Globus pallidus (tissue), 1 donor: Measurements from ENCODE around the gene THG1L.
A peak's percentile ranks its signal among the peaks of the same experiment; 100 is the strongest.

Source experiments
- DNase-seq: peaks from one replicate; pipeline ENCODE4 v3.0.0-alpha.2; 2015; ENCODE audit warnings: low spot score

Gene THG1L

DNA sequence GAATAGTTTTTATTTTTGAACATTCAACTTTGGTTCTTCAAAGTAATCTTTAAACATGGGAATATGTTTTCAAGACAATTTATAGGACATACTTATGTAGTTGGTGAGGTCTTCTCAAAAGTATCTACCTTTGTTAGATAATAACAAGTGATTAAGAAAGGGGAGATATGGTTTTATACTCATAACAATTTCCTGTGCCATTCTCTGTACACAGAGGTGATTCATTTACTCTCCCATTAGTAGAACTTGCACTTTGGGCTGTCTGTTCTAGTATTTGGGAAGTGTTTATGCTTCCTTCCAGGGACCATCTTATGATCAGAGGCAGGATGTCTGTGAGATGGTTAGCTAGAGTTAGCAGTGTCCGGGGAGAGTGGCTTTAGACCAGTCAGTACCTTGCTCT is 27.5 kb downstream of the THG1L start:
- DNase-seq: no peak

DNA sequence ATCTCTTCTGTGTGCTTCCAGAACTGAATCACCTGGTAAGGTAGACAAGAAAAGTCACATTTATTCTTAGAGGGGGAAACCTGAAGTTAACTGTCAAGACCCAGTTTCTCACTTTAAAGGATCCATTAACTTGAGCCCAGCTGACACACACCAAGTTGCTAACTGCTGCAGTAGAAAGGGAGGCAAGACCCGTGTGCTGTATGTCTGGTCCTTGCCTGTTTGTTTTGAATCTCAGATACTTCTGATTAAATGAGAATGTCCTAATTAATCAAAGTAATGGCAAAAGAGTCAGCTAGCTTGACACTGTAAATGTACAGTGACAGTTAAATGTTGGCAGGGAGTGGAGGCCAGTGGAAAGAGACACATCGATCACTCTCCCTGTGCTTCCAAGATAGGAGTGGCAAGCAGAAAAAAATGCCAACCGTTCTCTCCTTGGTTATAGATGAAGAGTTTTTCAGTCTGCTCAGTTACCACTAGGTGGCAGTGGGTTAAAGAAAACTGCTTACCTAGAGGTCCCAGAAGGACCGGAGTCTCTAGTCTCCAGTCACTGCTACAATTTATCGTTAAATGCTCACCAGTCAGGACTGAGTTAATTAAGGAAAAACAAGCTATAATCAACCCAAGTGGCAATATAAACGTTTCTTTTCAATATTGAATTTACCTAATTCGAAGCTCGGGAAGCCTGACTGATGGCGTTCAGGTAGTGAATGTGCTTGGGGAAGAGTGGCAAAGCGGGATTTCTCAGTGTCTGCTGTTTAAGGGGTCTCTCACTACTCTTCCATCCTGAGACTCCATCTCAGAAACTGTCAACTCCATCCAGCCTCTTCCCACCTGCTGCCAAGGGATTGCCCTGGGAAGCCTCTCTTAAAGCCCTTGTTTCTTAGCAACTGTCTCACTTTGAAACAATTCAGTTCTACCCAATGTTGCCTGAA is 30.7 kb downstream of the THG1L start:
- peak; percentile 42 for DNase-seq

DNA sequence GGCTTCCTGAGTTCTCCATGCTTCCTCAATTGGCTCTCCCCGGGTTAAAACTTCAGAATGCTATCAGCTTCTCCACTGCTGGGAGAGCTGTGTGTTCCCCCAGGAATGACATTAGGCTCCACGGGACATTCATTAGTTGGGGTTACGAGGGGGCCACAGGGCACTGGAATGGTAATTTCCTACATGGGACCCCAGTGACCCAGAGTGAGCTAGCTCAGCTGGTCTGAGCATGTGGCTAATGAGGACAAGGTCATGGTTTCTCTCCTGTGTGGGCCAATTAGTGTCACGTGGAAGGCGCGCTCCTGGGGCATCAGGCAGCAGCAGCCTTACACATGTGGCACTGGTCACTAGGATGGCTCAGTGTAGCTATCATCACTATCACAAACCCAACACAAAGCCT is 33.3 kb downstream of the THG1L start:
- no peak for DNase-seq

DNA sequence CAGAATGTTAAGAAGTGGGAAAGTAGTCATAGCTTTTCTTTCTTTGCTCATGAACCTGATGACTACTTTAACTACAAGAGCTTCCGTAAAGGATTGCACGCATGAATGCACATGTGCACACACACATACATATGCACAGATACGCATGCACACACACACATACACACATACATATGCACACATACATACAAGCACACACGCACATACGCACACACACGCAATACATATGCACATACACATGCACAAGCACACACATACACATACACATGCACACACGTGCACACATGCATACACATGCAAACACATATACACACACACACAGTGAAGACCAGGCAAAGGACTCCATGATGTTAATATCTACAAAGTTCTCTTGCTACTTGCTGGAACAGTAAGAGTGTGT is 35.2 kb downstream of the THG1L start:
- no peak for DNase-seq

DNA sequence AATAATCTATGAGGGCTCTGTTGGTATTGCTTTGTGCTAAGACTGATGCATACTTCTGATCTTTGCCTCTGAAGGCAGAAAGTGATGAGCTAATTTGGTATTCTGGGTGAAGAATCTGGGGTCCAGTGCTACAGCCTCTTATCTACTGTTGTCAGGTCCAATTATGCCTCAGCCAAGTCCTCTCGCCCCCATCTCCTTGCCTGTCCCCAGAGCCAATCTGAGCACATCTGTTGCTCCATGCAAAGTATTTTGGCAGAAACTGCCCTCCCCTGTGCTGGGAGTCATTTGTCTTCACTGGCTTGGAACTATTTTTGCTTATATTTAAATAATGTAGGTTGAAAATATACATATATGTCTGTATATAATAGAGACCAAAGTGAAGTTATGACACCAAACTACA is 35.7 kb downstream of the THG1L start:
- no peak for DNase-seq

GRCh38 chr5:157767689-157768088 is 36.5 kb downstream of the THG1L start:
- no peak for DNase-seq

- no peak for DNase-seq
Observed at GRCh38 chr5:157770665-157771064, 39.4 kb downstream of the THG1L start.

GRCh38 chr5:157772127-157772526 is 40.9 kb downstream of the THG1L start:
- no peak for DNase-seq

DNA sequence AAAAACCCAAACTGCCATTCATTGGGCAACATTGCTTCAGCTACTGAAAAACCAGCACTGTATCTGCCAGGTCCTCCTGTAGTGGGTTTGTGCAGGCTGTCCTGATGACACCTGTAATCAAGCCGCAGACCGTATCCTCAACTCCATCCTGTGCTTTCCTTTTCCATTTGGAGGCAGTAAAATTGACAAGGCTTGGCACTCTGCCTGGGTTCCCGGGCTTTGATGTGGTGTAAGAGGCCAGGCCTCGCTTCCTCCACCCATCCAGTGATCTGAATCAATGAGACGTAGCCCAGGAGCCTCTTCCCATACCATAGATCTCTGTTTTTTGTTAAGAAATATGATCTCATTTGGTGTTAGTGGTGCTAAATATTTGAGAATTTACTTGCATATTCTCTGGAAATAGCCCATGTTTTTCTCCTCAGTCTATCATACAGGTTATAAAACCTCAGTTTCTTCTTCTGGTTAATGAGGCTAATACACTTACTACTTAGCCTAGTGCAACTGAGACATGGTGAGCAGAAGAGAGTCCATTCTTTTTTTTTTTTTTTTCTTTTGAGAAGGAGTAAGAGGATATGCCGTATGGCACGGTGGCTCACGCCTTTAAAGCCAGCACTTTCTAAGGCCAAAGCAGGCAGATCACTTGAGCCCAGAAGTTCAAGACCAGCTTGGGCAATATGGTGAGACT is 47.0 kb downstream of the THG1L start:
- DNase-seq: no peak

DNA sequence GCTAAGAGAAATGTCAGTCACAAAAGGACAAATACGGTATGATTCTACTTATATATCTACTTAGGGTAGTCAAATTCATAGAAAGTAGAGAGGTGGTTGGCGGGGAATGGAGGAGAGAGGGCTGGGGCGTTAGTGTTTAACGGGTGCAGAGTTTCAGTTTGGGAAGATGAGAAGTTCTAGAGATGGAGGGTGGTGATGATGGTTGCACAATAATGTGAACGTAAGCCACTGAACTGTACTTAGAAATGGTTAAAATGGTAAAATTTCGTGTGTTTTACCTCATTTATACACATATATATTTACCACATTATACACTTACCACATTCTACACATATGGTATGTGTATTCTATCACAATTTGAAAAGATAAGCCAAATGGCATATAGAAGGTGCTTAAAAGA is 48.0 kb downstream of the THG1L start:
- no peak for DNase-seq

DNA sequence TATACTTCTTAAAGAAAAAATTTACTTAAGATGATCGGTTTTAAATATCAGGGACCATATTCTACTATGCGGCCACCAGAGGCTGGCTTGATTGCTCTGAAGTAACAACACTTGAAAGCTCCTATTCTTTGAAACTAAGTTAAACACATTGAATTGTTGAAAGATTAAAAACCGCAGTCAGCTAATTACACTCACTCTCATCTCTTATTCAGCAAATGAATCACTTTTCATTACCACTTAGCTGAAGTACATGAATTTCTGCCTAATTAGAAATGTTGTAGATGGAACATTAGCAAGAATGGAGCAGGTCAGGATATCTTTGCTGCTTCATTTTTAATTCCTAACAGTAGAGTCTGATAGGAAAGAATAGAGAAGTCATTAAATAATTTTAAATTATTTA is 54.6 kb downstream of the THG1L start:
- no peak for DNase-seq
